Measurements from ENCODE around the gene MPND. TPM values are rescaled to one million over a fixed set of nuclear protein-coding genes. Genes with fewer than 3 reads are reported as not detected.

MPND gene, protein sequence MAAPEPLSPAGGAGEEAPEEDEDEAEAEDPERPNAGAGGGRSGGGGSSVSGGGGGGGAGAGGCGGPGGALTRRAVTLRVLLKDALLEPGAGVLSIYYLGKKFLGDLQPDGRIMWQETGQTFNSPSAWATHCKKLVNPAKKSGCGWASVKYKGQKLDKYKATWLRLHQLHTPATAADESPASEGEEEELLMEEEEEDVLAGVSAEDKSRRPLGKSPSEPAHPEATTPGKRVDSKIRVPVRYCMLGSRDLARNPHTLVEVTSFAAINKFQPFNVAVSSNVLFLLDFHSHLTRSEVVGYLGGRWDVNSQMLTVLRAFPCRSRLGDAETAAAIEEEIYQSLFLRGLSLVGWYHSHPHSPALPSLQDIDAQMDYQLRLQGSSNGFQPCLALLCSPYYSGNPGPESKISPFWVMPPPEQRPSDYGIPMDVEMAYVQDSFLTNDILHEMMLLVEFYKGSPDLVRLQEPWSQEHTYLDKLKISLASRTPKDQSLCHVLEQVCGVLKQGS
- 20.6 and 21.0 TPM in 2 replicates for total RNA-seq

DNA sequence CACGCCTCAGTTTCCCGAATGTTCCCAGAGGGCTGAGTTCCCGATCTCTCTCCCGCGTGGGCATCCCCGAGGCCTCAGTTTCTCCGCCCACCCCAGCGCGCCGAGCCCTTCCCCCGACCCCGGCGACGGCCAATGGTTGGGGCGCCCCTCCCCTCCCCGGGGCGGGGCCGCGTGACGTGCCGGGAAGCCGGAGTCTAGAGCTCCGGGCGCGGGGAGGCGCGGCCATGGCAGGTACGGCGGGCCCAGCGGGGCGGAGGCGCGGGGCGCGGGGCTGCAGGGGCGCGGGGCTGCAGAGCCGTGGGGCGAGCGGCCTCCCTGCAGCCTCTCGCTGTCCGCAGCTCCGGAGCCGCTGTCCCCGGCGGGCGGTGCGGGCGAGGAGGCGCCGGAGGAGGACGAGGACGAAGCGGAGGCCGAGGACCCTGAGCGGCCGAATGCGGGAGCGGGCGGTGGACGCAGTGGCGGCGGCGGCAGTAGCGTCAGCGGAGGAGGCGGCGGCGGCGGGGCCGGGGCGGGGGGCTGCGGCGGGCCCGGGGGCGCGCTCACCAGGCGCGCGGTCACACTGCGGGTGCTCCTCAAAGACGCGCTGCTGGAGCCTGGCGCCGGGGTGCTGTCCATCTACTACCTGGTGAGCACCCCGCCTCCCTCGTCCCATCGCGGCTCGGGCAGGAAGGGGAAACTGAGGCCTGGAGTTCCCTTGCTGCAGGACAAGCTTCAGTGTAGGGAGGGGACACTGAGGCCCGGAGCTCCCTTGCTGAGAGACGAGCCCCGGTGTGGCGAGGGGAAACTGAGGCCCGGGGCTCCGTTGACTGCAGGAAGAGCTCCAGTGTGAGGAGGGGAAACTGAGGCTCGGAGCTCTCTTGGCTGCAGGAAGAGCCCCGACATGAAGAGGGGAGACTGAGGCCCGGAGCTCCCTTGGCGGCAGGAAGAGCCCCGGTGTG is at the start of gene MPND:
TSS of gene MPND (plus strand) at position 193 of the 938 bp plus-strand sequence. CDS start at position 225, 32 bp downstream.
- intact Hi-C loops (cut with micrococcal nuclease), result loop anchor here (1.0 to 5.0 kb wide), 3 partner anchors 39 to 379 kb away; partner anchors contain the start of genes DPP9, FSD1 and YJU2
- H3K9me3 Mint-ChIP-seq, result no peaks in the 10 kb centered on the region
- peaks cover 8% of the 10 kb centered on the region for H3K36me3 Mint-ChIP-seq (ENCODE audit: low read depth)
- peak within 1 kb of the TSS; percentile 93 for H3K4me3 Mint-ChIP-seq
- peak within 1 kb of the TSS; percentile 95 for H3K27ac Mint-ChIP-seq
- no peaks in the 10 kb centered on the region for H3K27me3 Mint-ChIP-seq
- peaks cover 13% of the 10 kb centered on the region for H3K4me1 Mint-ChIP-seq
- DNase-seq, result peak; percentile 99

DNA sequence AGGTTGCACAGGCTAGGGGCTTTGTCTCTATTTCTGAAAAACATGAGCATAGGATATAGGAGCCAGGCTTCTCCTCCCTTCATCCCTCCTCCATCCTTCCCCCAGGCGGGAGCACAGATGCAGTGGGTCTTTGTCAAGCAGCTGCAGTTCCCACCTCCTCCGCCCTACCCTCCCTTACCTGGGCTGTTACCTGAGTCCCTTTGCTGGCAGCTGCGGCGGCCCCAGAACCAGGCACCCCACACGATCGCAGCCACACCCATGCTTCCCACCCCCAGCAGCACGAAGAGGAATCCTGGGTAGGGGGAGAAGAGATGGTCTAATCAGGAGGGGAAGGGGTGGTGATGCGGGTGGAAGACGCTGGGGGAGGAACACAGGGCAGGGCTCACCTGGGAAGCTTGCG is 49.0 kb upstream of the MPND start:
- no peak for DNase-seq
- Mint-ChIP-seq H3K27me3 (no peaks in the 10 kb centered on the region), H3K4me3 (no peak overlapping the region), H3K36me3 (ENCODE audit: low read depth) (no peaks in the 10 kb centered on the region), H3K9me3 (no peaks in the 10 kb centered on the region), H3K4me1 (peaks cover 3% of the 10 kb centered on the region), H3K27ac (no peak overlapping the region)
- intact Hi-C loops (cut with micrococcal nuclease), result no loop called here

DNA sequence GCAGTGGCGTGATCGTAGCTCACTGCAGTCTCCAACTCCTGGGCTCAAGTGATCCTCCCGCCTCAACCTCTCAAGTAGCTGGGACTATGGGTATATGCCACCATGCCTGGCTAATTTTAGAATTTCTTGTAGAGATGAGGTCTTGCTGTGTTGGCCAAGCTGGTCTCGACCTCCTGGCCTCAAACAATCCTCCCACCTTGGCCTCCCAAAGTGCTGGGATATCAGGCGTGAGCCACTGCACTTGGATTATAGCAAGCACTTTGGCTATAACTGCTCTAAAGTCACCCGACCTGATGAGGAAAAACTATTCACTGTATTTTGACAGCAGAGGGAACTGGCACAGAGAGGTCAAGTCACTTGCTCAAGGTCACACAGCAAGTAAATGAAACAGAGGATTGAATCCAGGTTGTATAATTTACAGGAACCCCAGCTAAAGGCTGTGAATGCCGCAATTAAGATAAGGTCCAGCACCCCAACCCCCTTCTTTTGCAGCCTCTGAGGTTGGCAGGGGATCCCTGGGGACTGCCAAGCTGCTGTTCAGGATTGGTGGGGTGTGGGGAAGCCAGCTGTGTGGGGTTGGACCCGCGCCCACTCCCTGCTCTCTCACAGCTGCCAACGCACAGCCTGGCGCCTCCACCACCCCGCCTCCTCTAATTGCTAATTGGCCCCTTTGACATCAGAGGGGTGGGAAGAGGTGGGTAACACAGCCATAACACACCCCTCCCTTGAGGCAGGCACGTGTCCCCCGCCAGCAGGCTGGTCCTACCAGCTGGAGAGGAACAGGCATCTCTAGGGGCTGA is 47.2 kb upstream of the MPND start:
- no peak for DNase-seq
- no peak overlapping the region for H3K4me3 Mint-ChIP-seq
- peaks cover 7% of the 10 kb centered on the region for H3K4me1 Mint-ChIP-seq
- H3K9me3 Mint-ChIP-seq, result no peaks in the 10 kb centered on the region
- no peak overlapping the region for H3K27ac Mint-ChIP-seq
- H3K36me3 Mint-ChIP-seq (ENCODE audit: low read depth), result no peaks in the 10 kb centered on the region
- no peaks in the 10 kb centered on the region for H3K27me3 Mint-ChIP-seq
- intact Hi-C loops (cut with micrococcal nuclease), result no loop called here

DNA sequence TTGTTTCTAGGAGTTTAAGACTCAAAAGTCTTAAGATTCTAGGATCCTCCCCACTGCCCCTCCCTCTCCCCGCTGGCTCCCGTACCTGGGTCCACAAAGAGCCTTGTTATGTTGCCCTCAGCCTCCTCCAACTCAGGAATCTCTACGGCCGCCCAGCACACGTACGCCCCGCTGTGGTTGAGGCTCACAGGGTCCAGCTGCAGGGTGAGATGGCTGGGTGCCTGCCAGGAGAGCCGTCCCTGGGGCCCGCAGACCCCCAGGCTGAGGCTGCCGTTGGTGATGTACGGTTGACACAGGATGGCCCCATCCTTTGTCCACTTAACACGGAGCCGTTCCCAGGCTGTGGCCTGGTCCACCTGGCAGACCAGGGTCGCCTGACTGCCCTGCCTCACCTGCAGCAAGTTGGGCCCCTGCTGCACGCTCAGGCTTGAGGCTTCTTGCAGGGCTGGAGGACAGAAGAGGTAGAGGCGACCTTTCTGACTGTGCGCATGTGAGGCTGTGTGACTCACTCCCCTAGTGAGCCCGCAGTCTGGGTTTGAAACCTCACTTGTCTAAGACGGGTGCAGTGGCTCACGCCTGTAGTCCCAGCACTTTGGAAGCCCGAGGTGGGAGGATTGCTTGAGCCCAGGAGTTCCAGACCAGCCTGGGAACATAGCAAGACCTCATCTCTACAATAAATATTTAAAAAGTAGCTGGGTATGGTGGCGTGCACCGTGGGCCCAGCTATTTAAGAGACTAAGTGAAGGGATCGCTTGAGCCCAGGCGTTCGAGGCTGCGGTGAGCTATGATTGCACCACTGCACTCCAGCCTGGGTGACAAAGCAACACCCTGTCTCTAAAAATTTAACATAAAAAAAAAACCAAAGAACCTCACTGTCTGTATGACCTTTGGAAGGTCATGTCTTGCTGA is 45.2 kb upstream of the MPND start:
- no peak overlapping the region for H3K4me3 Mint-ChIP-seq
- no peaks in the 10 kb centered on the region for H3K27me3 Mint-ChIP-seq
- no peaks in the 10 kb centered on the region for H3K9me3 Mint-ChIP-seq
- intact Hi-C loops (cut with micrococcal nuclease), result no loop called here
- peaks cover 19% of the 10 kb centered on the region for H3K4me1 Mint-ChIP-seq
- H3K27ac Mint-ChIP-seq, result no peak overlapping the region
- DNase-seq, result no peak
- H3K36me3 Mint-ChIP-seq (ENCODE audit: low read depth), result no peaks in the 10 kb centered on the region

DNA sequence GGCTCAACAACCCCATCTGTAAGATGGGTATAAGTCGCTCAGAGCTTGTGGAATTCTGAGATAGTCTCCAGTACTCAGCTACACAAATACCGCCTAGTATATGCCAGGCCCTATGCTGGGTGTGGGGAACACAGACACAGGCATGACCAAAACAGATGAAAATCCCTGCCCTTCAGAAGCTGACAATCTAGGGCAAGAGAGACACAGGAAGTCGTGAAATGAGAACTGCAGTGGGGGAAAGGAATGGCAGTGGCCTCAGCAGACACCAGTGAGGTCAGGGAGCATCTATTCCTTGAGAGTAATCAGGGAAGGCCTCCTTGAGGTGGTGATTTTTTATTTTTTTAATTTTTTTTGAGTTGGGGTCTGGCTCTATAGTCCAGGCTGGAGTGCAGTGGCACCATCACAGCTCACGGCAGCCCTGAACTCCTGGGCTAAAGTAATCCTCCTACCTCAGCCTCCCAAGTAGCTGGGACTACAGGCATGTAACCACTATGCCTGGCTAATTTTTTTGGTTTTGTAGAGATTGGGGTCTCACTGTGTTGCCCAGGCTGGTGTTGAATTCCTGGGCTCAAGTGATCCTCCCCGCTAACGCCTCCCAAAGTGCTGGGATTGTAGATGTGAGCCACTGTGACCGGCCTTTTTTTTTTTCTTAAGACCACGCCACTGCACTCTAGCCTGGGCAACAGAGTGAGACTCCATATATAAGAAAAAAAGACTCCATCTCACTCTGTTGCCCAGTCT is 44.4 kb upstream of the MPND start:
- peak overlapping the region; percentile 74 for H3K27ac Mint-ChIP-seq

DNA sequence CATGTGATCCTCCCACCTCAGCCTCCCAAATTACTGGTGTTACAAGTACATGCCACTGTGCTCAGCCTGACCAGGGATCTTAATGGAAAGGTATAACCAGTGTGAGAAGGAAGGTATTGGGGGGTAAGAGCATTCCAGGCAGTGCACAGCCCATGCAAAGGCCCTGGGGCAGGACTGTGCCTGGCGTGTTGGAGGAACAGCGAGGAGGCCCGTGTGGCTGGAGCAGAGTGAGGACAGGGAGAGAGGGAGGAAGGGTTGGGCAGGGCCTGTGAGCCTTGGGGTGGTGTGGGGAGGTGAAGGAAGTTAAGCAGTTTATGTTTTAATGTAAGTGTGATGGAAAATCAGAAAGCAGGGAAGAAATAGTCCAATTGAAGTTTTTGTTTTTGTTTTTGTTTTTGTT is 42.8 kb upstream of the MPND start:
- Mint-ChIP-seq H3K27me3 (no peaks in the 10 kb centered on the region), H3K4me3 (peak overlapping the region; percentile 58), H3K27ac (peak overlapping the region; percentile 84), H3K36me3 (ENCODE audit: low read depth) (no peaks in the 10 kb centered on the region), H3K4me1 (peaks cover 31% of the 10 kb centered on the region), H3K9me3 (no peaks in the 10 kb centered on the region)
- intact Hi-C loops (cut with micrococcal nuclease), result no loop called here
- DNase-seq, result no peak

More for the DNA sequence above, 44.4 kb upstream of the MPND start:
- Mint-ChIP-seq H3K4me1 (peaks cover 23% of the 10 kb centered on the region), H3K36me3 (ENCODE audit: low read depth) (no peaks in the 10 kb centered on the region), H3K9me3 (no peaks in the 10 kb centered on the region), H3K4me3 (peak overlapping the region; percentile 35), H3K27me3 (no peaks in the 10 kb centered on the region)
- intact Hi-C loops (cut with micrococcal nuclease), result no loop called here
- no peak for DNase-seq

DNA sequence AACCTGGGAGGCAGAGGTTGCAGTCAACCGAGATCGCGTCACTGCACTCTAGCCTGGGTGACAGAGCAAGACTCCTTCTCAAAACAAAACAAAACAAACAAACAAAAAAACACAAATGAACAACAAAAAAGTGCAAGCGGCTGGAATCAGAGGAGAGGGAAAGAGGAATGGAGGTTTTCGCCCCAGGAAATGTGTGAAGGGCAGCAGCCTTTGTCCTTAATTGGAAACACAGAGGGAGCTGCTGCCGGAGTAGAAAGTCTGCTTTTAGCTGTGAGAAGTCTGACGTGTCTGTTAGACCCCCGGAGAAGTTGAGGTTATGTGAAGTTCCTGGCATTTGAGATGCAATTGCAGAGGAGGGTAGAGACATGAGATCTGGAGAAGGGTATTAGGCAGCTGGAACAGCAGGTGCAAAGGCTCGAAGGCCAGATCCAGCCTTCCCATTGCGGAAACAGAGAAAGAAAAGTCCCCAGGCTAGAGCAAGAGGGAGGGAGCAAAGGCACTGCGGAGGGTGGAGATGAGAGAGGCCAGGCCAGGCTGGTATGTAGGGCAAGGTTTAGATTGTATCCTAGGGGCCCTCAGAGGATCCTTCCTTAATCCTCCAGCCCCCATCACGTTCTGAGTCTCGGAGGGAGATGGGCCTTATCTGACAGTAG is 41.6 kb upstream of the MPND start:
- H3K4me1 Mint-ChIP-seq, result peaks cover 31% of the 10 kb centered on the region
- peak overlapping the region; percentile 89 for H3K4me3 Mint-ChIP-seq
- peak; percentile 69 for DNase-seq
- H3K27me3 Mint-ChIP-seq, result no peaks in the 10 kb centered on the region
- H3K27ac Mint-ChIP-seq, result peak overlapping the region; percentile 83
- H3K36me3 Mint-ChIP-seq (ENCODE audit: low read depth), result peaks cover 2% of the 10 kb centered on the region
- intact Hi-C loops (cut with micrococcal nuclease), result no loop called here
- H3K9me3 Mint-ChIP-seq, result no peaks in the 10 kb centered on the region

DNA sequence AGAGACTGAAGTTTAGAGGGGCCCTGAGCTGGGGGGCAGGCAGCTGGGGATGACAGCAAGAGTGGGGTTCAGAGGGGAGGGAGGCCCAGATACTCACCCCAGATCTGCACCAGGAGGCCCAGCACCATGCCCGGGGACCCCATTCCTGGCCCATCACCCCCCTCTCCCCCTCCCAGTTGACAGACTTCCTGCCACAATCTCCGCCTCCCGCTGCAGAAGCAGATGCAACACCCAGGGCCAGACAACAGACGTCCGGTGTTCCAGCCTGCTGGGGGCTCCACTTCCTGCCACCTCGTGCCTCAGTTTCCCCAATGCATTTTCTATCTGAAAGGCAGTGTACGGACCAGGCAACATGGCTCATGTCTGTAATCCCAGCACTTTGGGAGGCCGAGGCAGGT is 41.1 kb upstream of the MPND start, which contains the start of gene TMIGD2:
TSS of gene TMIGD2 (minus strand) at position 147 of the 398 bp plus-strand sequence. CDS start at position 143, 4 bp downstream.
- H3K27ac Mint-ChIP-seq, result peak within 1 kb of the TSS; percentile 83
- H3K36me3 Mint-ChIP-seq (ENCODE audit: low read depth), result peaks cover 4% of the 10 kb centered on the region
- intact Hi-C loops (cut with micrococcal nuclease), result no loop called here
- H3K4me1 Mint-ChIP-seq, result peaks cover 31% of the 10 kb centered on the region
- DNase-seq, result peak; percentile 75
- no peaks in the 10 kb centered on the region for H3K27me3 Mint-ChIP-seq
- no peaks in the 10 kb centered on the region for H3K9me3 Mint-ChIP-seq
- peak within 1 kb of the TSS; percentile 89 for H3K4me3 Mint-ChIP-seq

DNA sequence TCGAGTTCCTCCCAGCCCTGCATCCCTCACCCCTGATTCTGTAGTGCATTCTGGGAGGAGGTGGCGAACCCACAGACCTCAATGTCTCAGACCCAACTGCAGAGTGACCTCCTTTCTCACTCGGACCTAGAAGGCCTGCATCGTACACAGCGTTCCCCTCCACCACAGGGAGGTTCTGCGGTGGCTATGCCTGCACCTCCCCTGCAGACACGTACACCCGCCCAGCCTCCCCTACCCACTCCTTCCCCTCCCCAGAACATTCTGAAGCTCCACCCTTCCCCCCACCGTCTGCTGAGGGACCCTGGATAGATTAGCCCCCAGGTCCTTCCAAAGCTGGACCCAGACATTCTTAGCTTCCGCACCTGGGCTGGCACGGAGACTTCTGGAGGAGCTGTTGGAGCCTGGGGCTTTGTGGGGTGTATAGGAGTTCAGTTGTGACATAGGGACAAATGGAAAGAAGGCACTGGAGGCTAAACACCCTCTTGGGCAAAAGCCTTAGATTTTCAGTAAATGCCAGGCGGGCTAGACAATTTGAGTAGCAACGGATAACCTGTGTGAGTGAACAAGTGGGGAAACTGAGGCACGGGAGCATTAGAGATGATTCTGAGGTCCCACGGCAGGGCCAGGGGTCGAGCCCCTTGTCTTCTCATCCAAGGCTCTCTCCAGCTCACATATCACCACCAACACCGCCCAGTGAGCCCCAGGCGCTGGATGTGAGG is 39.4 kb upstream of the MPND start:
- H3K9me3 Mint-ChIP-seq, result no peaks in the 10 kb centered on the region
- H3K27me3 Mint-ChIP-seq, result no peaks in the 10 kb centered on the region
- intact Hi-C loops (cut with micrococcal nuclease), result loop anchor here (1.0 to 2.0 kb wide), 2 partner anchors 23 to 39 kb away; partner anchors contain the start of gene MPND
- peaks cover 4% of the 10 kb centered on the region for H3K36me3 Mint-ChIP-seq (ENCODE audit: low read depth)
- no peak for DNase-seq
- H3K27ac Mint-ChIP-seq, result peak overlapping the region; percentile 74
- H3K4me3 Mint-ChIP-seq, result peak overlapping the region; percentile 72
- peaks cover 28% of the 10 kb centered on the region for H3K4me1 Mint-ChIP-seq

DNA sequence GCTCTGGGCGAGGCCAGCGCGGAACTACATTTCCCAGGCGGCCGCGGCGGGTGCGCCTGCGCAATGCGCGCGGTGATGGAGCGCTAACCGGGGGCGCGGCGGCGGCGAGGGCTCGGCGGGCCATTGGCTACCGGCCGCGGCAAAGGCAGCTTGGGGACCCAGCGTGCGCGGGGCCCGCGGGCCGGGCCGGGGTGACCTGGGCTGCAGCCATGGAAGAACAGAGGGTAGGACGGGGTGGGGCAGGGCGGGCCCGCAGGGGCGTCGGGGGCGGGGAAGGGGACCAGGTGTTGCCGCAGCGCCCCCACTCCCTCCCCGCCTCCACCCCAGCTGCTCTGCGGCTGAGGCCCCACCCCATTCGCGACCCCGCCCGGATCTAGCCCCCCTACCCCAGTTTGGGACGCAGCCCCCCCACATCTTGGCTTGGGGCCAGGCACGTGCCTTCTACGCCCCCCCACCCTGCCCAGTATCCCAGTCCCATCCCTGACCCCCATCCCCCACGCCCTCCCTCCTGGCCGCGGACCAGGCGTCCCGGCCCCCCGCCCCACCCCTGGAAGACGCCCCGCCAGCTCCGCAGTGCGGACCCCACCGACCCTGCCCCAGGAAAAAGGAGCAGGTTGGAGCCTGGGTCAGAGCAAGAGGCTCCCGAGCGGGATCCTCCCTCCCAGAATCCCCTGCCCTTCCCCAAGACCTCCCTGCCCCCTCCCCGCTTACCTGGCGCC is 38.7 kb upstream of the MPND start, which contains the start of gene FSD1:
TSS of gene FSD1 (plus strand) at position 61 of the 719 bp plus-strand sequence. CDS start at position 210, 149 bp downstream.
- Mint-ChIP-seq H3K9me3 (no peaks in the 10 kb centered on the region), H3K36me3 (ENCODE audit: low read depth) (peaks cover 6% of the 10 kb centered on the region), H3K27ac (peak within 1 kb of the TSS; percentile 76), H3K4me1 (peaks cover 28% of the 10 kb centered on the region), H3K4me3 (peak within 1 kb of the TSS; percentile 78), H3K27me3 (no peaks in the 10 kb centered on the region)
- peak; percentile 95 for DNase-seq
- intact Hi-C loops (cut with micrococcal nuclease), result loop anchor here (1.0 to 2.0 kb wide), 2 partner anchors 22 to 39 kb away; partner anchors contain the start of gene MPND
